K562 (cell line): ENCODE measurements around the gene ARSI. TPM values are rescaled to one million over a fixed set of nuclear protein-coding genes. Genes with fewer than 3 reads are reported as not detected.
A peak's percentile ranks its signal among the peaks of the same experiment; 100 is the strongest.

ENCODE experiments used
- ADNP ChIP-seq: fragments of 200-800 bp; sonication (Bioruptor generic); IDR thresholded peaks from 2 replicates; pipeline ENCODE4 v1.6.1; 2016; ENCODE audit warnings: missing genetic modification characterization, missing compliant biosample characterization
- FOXK2 ChIP-seq, 2 experiments: fragments of 450-650 bp; IDR thresholded peaks in 1 of 2; conservative IDR thresholded peaks in 1 of 2; 2 replicates each; pipeline ENCODE4 v1.6.1; 2016; ENCODE audit warnings: low read depth in 2 of 2, mild to moderate bottlenecking in 1 of 2
- MAZ ChIP-seq, 2 experiments: fragments of 450-650 bp in 1 of 2; sonication (generic) in 1 of 2; formaldehyde crosslinking; IDR thresholded peaks in 1 of 2; conservative IDR thresholded peaks in 1 of 2; 2 replicates each; pipeline versions ENCODE4 v1.4.0 to v1.5.0; 2020; ENCODE audit warnings: mild to moderate bottlenecking in 1 of 2, missing genetic modification reagents in 1 of 2
- NR2F6 ChIP-seq: fragments of 450-650 bp; formaldehyde crosslinking; IDR thresholded peaks from 2 replicates; pipeline ENCODE4 v1.4.0; 2020; ENCODE audit warnings: mild to moderate bottlenecking
- SIN3A ChIP-seq, 2 experiments: fragments of 150-350 bp in 1 of 2; IDR thresholded peaks; 2 replicates each; pipeline ENCODE4 v1.6.1; 2011 to 2016; ENCODE audit warnings: borderline replicate concordance in 2 of 2, low read depth in 2 of 2, low read length in 2 of 2, mild to moderate bottlenecking in 2 of 2, moderate library complexity in 2 of 2; ENCODE audit not compliant: control insufficient read depth in 1 of 2
- SMC3 ChIP-seq: conservative IDR thresholded peaks from 2 replicates; pipeline ENCODE4 v1.6.1; 2011; ENCODE audit warnings: low read depth, low read length, improper control_type of control experiment; ENCODE audit not compliant: insufficient read depth
- TBP ChIP-seq: optimal IDR thresholded peaks from 2 replicates; pipeline ENCODE3; 2011; ENCODE audit warnings: low read depth, low read length, improper control_type of control experiment
- TGIF2 ChIP-seq: sonication (generic); formaldehyde crosslinking; IDR thresholded peaks from 2 replicates; pipeline ENCODE4 v1.8.1; 2022; ENCODE audit warnings: mild to moderate bottlenecking, missing genetic modification reagents, moderate library complexity
- ZFP36 ChIP-seq: fragments of 150-350 bp; IDR thresholded peaks from 2 replicates; pipeline ENCODE4 v1.6.1; 2018; ENCODE audit warnings: low read length, low read depth; ENCODE audit not compliant: partially characterized antibody
- polyA plus RNA-seq, 8 experiments: library from polyadenylated mRNA; depleted of rRNA in 4 of 8; stranded (reverse) in 5 of 8; unstranded in 3 of 8; fragments of >200 nt; fragmentation: Nextera tagmentation in 2 of 8; fragmentation: Illumina TruSeq in 1 of 8; extraction: Ambion mirVana in 2 of 8; extraction: Trizol in 1 of 8; gene quantifications; 2 replicates each; pipeline versions ENCODE4 v1.2.1 to v1.2.3, GENCODE V29; 2011 to 2014; ENCODE audit warnings: inconsistent platforms in 1 of 8, missing spikeins in 1 of 8
- total RNA-seq, 7 experiments: library from RNA; depleted of rRNA in 6 of 7; stranded (reverse); fragments of >200 nt in 6 of 7; fragmentation: Illumina TruSeq in 2 of 7; extraction: Trizol in 2 of 7; gene quantifications; 2 replicates each; pipeline versions ENCODE4 v1.2.1 to v1.2.3, GENCODE V29; 2011 to 2021; ENCODE audit warnings: low replicate concordance in 1 of 7
- TF ChIP-seq, protein P1 (sequence below), 2 experiments: fragments of 250-450 bp in 1 of 2; fragments of 450-650 bp in 1 of 2; sonication (Bioruptor Pico) in 1 of 2; IDR thresholded peaks; 2 replicates each; pipeline versions ENCODE4 v1.6.1 to v1.8.0; 2016 to 2021; ENCODE audit warnings: mild to moderate bottlenecking in 2 of 2, moderate library complexity in 2 of 2, missing compliant biosample characterization in 1 of 2, missing genetic modification characterization in 1 of 2
- TF ChIP-seq, protein P2 (sequence below): fragments of 450-650 bp; IDR thresholded peaks from 2 replicates; pipeline ENCODE4 v1.6.1; 2016

Gene ARSI
- total and polyA plus RNA-seq, 9 of the 15 experiments (the other 6 are each of a cell fraction or from before 2014, with no cell fraction given), result 0.04 to 0.07 TPM; not detected in 7

DNA sequence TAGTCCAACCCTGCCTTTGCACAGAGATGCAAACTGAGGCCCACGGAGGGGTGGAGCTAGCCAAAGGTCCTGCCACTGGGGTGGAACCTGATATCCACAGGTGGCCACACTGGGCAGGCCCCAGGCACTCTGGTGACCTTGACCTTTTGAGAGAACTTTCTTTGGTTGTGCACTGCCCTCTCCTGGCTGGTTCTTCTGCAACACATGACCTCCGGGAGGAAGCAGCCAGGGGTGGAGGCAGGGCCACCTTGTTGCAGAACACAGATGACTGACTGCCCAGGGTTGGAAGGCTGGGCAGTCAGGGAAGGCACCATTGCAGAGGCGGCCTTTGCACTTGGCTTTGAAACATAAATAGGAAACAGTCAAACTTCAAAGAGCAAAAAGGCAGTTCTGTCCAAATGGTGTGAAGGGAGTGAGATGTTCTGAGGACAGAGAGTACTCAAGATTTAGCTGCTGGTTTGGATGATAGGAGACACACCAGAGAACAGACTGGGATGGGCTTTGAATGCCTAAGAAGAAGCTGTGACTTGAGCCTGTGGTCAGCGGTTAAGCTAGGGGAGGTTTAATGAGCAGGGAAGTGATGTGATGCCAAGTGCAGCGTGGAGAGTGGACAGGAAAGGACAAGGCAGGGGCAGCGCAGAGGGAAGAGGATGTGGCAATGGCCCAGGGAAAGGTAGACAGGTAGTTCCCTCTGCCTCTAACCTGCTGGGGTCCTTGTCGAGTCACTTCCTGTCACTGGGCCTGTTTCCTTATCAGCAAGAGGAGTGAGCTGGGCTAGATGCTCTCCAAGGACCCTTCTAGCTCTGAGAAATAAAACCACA lies 48.0 kb upstream of the ARSI start (continued):
- TF ChIP-seq, protein P1, sequence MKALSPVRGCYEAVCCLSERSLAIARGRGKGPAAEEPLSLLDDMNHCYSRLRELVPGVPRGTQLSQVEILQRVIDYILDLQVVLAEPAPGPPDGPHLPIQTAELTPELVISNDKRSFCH (CRISPR knock-in tag; IDR thresholded peaks at IDR 0.05), result no peak
- TF ChIP-seq, protein P1 (tag; IDR thresholded peaks at IDR 0.05), result peak; percentile 95
- TF ChIP-seq SIN3A (IDR thresholded peaks at IDR 0.05; ENCODE audit: borderline replicate concordance in 2 of 2, control insufficient read depth in 1 of 2, low read depth in 2 of 2, low read length in 2 of 2) (no peak), MAZ (CRISPR knock-in tag; conservative IDR thresholded peaks at IDR 0.05 in 1 of 2, IDR thresholded peaks at IDR 0.05 in 1 of 2) (peak in 1 of 2 experiments; percentile 38; a peak in 1 of 4 replicates), FOXK2 (conservative IDR thresholded peaks at IDR 0.05 in 1 of 2, IDR thresholded peaks at IDR 0.05 in 1 of 2; ENCODE audit: low read depth in 2 of 2) (no peak), TBP (peak; percentile 13), TGIF2 (CRISPR knock-in tag) (no peak), ADNP (tag) (no peak), SMC3 (peak; percentile 78), NR2F6 (CRISPR knock-in tag) (peak; percentile 98), ZFP36 (peak; percentile 69)
- TF ChIP-seq, protein P2, sequence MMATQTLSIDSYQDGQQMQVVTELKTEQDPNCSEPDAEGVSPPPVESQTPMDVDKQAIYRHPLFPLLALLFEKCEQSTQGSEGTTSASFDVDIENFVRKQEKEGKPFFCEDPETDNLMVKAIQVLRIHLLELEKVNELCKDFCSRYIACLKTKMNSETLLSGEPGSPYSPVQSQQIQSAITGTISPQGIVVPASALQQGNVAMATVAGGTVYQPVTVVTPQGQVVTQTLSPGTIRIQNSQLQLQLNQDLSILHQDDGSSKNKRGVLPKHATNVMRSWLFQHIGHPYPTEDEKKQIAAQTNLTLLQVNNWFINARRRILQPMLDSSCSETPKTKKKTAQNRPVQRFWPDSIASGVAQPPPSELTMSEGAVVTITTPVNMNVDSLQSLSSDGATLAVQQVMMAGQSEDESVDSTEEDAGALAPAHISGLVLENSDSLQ, result peak; percentile 70
